WTC11 (cell line): ENCODE measurements around the gene PI4K2B. TPM values are rescaled to one million over a fixed set of nuclear protein-coding genes. Genes with fewer than 3 reads are reported as not detected.

Experiments used
- ATF1 ChIP-seq: sonication (generic); formaldehyde crosslinking; IDR thresholded peaks from 2 replicates; pipeline ENCODE4 v1.8.1; 2023; ENCODE audit warnings: mild to moderate bottlenecking, moderate library complexity, missing genetic modification reagents
- CREM ChIP-seq: sonication (generic); formaldehyde crosslinking; IDR thresholded peaks from 2 replicates; pipeline ENCODE4 v1.8.1; 2022; ENCODE audit warnings: mild to moderate bottlenecking, missing genetic modification reagents, moderate library complexity
- ESRRA ChIP-seq: sonication (generic); formaldehyde crosslinking; IDR thresholded peaks from 2 replicates; pipeline ENCODE4 v1.8.1; 2022; ENCODE audit warnings: mild to moderate bottlenecking, missing genetic modification reagents, borderline replicate concordance
- ETV6 ChIP-seq: sonication (generic); formaldehyde crosslinking; IDR thresholded peaks from 2 replicates; pipeline ENCODE4 v1.8.1; 2022; ENCODE audit warnings: mild to moderate bottlenecking, missing genetic modification reagents
- FOXP1 ChIP-seq: sonication (generic); formaldehyde crosslinking; IDR thresholded peaks from 2 replicates; pipeline ENCODE4 v1.8.0; 2022; ENCODE audit warnings: missing genetic modification reagents, mild to moderate bottlenecking, moderate library complexity, borderline replicate concordance
- GABPB1 ChIP-seq: sonication (generic); formaldehyde crosslinking; IDR thresholded peaks from 2 replicates; pipeline ENCODE4 v1.8.1; 2023; ENCODE audit warnings: mild to moderate bottlenecking, missing genetic modification reagents
- GRHL2 ChIP-seq: fragments of 250-450 bp; sonication (Bioruptor Pico); IDR thresholded peaks from 2 replicates; pipeline ENCODE4 v1.8.0; 2022; ENCODE audit warnings: mild to moderate bottlenecking, moderate library complexity; ENCODE audit not compliant: insufficient replicate concordance, severe bottlenecking
- HMGA2 ChIP-seq: fragments of 250-450 bp; sonication (Bioruptor Pico); IDR thresholded peaks from 2 replicates; pipeline ENCODE4 v1.4.0; 2021; ENCODE audit warnings: mild to moderate bottlenecking, moderate library complexity
- JAZF1 ChIP-seq: fragments of 250-450 bp; sonication (Bioruptor Pico); IDR thresholded peaks from 2 replicates; pipeline ENCODE4 v1.9.0; 2021; ENCODE audit warnings: moderate library complexity, mild to moderate bottlenecking, inconsistent platforms
- MXD4 ChIP-seq: fragments of 250-450 bp; sonication (Bioruptor Pico); IDR thresholded peaks from 2 replicates; pipeline ENCODE4 v1.8.0; 2021; ENCODE audit warnings: mild to moderate bottlenecking, moderate library complexity, borderline replicate concordance
- NFATC4 ChIP-seq: fragments of 250-450 bp; sonication (Bioruptor Pico); IDR thresholded peaks from 2 replicates; pipeline ENCODE4 v1.9.0; 2021; ENCODE audit warnings: mild to moderate bottlenecking
- NFE2L1 ChIP-seq: sonication (generic); formaldehyde crosslinking; IDR thresholded peaks from 2 replicates; pipeline ENCODE4 v1.8.1; 2023; ENCODE audit warnings: missing genetic modification reagents
- RORB ChIP-seq: fragments of 250-450 bp; sonication (Bioruptor Pico); IDR thresholded peaks from 2 replicates; pipeline ENCODE4 v1.9.0; 2021; ENCODE audit warnings: mild to moderate bottlenecking
- SMAD4 ChIP-seq: sonication (generic); formaldehyde crosslinking; IDR thresholded peaks from 2 replicates; pipeline ENCODE4 v1.8.0; 2022; ENCODE audit warnings: mild to moderate bottlenecking, missing genetic modification reagents
- TP53 ChIP-seq: sonication (generic); formaldehyde crosslinking; IDR thresholded peaks from 2 replicates; pipeline ENCODE4 v1.8.1; 2023; ENCODE audit warnings: mild to moderate bottlenecking, missing genetic modification reagents
- ZNF121 ChIP-seq: sonication (generic); formaldehyde crosslinking; IDR thresholded peaks from 2 replicates; pipeline ENCODE4 v1.8.0; 2023; ENCODE audit warnings: missing genetic modification reagents
- ZNF317 ChIP-seq: sonication (generic); formaldehyde crosslinking; IDR thresholded peaks from 2 replicates; pipeline ENCODE4 v1.8.1; 2023; ENCODE audit warnings: low read depth, mild to moderate bottlenecking, moderate library complexity, missing genetic modification reagents, borderline replicate concordance
- ZNF396 ChIP-seq: fragments of 250-450 bp; sonication (Bioruptor Pico); IDR thresholded peaks from 2 replicates; pipeline ENCODE4 v1.8.0; 2021; ENCODE audit warnings: mild to moderate bottlenecking, moderate library complexity, borderline replicate concordance
- total RNA-seq: library from RNA; stranded (reverse); gene quantifications from 3 replicates; pipeline ENCODE4 v1.2.3, GENCODE V29; 2021
- TF ChIP-seq, protein P1 (sequence below): sonication (generic); formaldehyde crosslinking; IDR thresholded peaks from 2 replicates; pipeline ENCODE4 v1.8.1; 2022; ENCODE audit warnings: low read depth, mild to moderate bottlenecking, moderate library complexity, missing genetic modification reagents, borderline replicate concordance
- TF ChIP-seq, protein P2 (sequence below): sonication (generic); formaldehyde crosslinking; IDR thresholded peaks from 2 replicates; pipeline ENCODE4 v1.8.0; 2022; ENCODE audit warnings: mild to moderate bottlenecking, missing genetic modification reagents
- TF ChIP-seq, protein P3 (sequence below): fragments of 250-450 bp; sonication (Bioruptor Pico); IDR thresholded peaks from 2 replicates; pipeline ENCODE4 v2.1.2; 2022; ENCODE audit warnings: mild to moderate bottlenecking, moderate library complexity
- TF ChIP-seq, protein P4 (sequence below): sonication (generic); formaldehyde crosslinking; IDR thresholded peaks from 2 replicates; pipeline ENCODE4 v1.8.1; 2023; ENCODE audit warnings: mild to moderate bottlenecking, missing genetic modification reagents
- TF ChIP-seq, protein P5 (sequence below): sonication (generic); formaldehyde crosslinking; IDR thresholded peaks from 2 replicates; pipeline ENCODE4 v1.8.1; 2023; ENCODE audit warnings: mild to moderate bottlenecking, missing genetic modification reagents, borderline replicate concordance
- TF ChIP-seq, protein P6 (sequence below): sonication (generic); formaldehyde crosslinking; IDR thresholded peaks from 2 replicates; pipeline ENCODE4 v1.8.0; 2023; ENCODE audit warnings: missing genetic modification reagents
- TF ChIP-seq, protein P7 (sequence below): fragments of 250-450 bp; sonication (Bioruptor Pico); IDR thresholded peaks from 2 replicates; pipeline ENCODE4 v1.9.0; 2021; ENCODE audit warnings: moderate library complexity, mild to moderate bottlenecking, inconsistent platforms, borderline replicate concordance
- TF ChIP-seq, protein P8 (sequence below): sonication (generic); formaldehyde crosslinking; IDR thresholded peaks from 2 replicates; pipeline ENCODE4 v1.8.0; 2022; ENCODE audit warnings: mild to moderate bottlenecking, missing genetic modification reagents

PI4K2B gene
- total RNA-seq, 1 experiment from 2014 or later = 15.1 TPM

DNA sequence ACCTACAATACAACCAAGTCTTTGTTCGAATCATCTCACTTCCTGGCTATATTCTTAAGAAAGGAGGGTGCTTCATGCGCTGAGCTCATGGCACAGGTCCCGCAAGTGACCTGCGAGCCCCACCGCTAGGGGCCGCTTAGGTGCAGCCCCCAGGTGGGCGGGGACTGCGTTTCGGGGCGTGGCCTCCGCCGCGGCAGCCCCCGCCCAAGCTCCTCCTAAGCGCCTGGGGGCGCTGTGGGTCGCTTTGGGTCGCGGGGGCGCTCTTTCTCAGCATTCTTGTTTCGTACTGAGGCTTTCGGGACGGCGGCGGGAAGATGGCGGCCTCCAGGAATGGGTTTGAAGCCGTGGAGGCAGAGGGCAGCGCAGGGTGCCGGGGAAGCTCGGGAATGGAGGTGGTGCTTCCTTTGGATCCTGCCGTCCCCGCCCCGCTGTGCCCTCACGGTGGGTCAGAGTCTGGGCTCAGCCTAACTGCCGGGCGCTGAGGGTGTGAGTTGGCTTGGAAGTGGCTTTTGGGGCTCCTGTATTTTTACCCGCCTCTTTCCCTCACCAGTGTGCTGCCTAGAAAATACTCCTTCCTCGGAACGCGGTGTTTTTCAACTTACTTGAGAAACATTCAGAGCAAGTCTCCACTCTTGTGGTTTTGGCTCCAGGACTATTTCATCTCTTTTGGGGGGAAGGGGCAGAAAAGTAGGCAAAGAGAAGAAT lies 78.8 kb downstream of the PI4K2B start, which contains the start of gene ZCCHC4 (continued):
- no peak for TF ChIP-seq HMGA2 (CRISPR knock-in tag)
- TF ChIP-seq MXD4 (CRISPR knock-in tag) = peak; percentile 72; the same call in 1 of the 2 replicates
- TF ChIP-seq, protein P1, sequence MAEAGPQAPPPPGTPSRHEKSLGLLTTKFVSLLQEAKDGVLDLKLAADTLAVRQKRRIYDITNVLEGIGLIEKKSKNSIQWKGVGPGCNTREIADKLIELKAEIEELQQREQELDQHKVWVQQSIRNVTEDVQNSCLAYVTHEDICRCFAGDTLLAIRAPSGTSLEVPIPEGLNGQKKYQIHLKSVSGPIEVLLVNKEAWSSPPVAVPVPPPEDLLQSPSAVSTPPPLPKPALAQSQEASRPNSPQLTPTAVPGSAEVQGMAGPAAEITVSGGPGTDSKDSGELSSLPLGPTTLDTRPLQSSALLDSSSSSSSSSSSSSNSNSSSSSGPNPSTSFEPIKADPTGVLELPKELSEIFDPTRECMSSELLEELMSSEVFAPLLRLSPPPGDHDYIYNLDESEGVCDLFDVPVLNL (CRISPR knock-in tag) = no peak
- TF ChIP-seq ESRRA (CRISPR knock-in tag) = no peak
- TF ChIP-seq, protein P2, sequence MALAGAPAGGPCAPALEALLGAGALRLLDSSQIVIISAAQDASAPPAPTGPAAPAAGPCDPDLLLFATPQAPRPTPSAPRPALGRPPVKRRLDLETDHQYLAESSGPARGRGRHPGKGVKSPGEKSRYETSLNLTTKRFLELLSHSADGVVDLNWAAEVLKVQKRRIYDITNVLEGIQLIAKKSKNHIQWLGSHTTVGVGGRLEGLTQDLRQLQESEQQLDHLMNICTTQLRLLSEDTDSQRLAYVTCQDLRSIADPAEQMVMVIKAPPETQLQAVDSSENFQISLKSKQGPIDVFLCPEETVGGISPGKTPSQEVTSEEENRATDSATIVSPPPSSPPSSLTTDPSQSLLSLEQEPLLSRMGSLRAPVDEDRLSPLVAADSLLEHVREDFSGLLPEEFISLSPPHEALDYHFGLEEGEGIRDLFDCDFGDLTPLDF = peak; percentile 66; the same call in 1 of the 2 replicates
- no peak for TF ChIP-seq GRHL2 (CRISPR knock-in tag)
- no peak for TF ChIP-seq ZNF317 (CRISPR knock-in tag)
- TF ChIP-seq, protein P3, sequence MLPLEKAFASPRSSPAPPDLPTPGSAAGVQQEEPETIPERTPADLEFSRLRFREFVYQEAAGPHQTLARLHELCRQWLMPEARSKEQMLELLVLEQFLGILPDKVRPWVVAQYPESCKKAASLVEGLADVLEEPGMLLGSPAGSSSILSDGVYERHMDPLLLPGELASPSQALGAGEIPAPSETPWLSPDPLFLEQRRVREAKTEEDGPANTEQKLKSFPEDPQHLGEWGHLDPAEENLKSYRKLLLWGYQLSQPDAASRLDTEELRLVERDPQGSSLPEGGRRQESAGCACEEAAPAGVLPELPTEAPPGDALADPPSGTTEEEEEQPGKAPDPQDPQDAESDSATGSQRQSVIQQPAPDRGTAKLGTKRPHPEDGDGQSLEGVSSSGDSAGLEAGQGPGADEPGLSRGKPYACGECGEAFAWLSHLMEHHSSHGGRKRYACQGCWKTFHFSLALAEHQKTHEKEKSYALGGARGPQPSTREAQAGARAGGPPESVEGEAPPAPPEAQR (CRISPR knock-in tag) = no peak
- TF ChIP-seq, protein P4, sequence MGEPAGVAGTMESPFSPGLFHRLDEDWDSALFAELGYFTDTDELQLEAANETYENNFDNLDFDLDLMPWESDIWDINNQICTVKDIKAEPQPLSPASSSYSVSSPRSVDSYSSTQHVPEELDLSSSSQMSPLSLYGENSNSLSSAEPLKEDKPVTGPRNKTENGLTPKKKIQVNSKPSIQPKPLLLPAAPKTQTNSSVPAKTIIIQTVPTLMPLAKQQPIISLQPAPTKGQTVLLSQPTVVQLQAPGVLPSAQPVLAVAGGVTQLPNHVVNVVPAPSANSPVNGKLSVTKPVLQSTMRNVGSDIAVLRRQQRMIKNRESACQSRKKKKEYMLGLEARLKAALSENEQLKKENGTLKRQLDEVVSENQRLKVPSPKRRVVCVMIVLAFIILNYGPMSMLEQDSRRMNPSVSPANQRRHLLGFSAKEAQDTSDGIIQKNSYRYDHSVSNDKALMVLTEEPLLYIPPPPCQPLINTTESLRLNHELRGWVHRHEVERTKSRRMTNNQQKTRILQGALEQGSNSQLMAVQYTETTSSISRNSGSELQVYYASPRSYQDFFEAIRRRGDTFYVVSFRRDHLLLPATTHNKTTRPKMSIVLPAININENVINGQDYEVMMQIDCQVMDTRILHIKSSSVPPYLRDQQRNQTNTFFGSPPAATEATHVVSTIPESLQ (CRISPR knock-in tag) = no peak
- no peak for TF ChIP-seq TP53 (CRISPR knock-in tag)
- TF ChIP-seq, protein P5, sequence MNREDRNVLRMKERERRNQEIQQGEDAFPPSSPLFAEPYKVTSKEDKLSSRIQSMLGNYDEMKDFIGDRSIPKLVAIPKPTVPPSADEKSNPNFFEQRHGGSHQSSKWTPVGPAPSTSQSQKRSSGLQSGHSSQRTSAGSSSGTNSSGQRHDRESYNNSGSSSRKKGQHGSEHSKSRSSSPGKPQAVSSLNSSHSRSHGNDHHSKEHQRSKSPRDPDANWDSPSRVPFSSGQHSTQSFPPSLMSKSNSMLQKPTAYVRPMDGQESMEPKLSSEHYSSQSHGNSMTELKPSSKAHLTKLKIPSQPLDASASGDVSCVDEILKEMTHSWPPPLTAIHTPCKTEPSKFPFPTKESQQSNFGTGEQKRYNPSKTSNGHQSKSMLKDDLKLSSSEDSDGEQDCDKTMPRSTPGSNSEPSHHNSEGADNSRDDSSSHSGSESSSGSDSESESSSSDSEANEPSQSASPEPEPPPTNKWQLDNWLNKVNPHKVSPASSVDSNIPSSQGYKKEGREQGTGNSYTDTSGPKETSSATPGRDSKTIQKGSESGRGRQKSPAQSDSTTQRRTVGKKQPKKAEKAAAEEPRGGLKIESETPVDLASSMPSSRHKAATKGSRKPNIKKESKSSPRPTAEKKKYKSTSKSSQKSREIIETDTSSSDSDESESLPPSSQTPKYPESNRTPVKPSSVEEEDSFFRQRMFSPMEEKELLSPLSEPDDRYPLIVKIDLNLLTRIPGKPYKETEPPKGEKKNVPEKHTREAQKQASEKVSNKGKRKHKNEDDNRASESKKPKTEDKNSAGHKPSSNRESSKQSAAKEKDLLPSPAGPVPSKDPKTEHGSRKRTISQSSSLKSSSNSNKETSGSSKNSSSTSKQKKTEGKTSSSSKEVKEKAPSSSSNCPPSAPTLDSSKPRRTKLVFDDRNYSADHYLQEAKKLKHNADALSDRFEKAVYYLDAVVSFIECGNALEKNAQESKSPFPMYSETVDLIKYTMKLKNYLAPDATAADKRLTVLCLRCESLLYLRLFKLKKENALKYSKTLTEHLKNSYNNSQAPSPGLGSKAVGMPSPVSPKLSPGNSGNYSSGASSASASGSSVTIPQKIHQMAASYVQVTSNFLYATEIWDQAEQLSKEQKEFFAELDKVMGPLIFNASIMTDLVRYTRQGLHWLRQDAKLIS (CRISPR knock-in tag) = no peak
- no peak for TF ChIP-seq NFATC4 (CRISPR knock-in tag)
- peak; percentile 70; the same call in 1 of the 2 replicates for TF ChIP-seq CREM
- TF ChIP-seq ATF1 (CRISPR knock-in tag) = no peak
- TF ChIP-seq, protein P6, sequence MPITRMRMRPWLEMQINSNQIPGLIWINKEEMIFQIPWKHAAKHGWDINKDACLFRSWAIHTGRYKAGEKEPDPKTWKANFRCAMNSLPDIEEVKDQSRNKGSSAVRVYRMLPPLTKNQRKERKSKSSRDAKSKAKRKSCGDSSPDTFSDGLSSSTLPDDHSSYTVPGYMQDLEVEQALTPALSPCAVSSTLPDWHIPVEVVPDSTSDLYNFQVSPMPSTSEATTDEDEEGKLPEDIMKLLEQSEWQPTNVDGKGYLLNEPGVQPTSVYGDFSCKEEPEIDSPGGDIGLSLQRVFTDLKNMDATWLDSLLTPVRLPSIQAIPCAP (CRISPR knock-in tag) = no peak
- TF ChIP-seq RORB (CRISPR knock-in tag) = no peak
- peak; percentile 62; the same call in 1 of the 2 replicates for TF ChIP-seq ZNF396 (CRISPR knock-in tag)
- TF ChIP-seq GABPB1 = peak; percentile 81
- no peak for TF ChIP-seq ZNF121 (CRISPR knock-in tag)
- TF ChIP-seq, protein P7, sequence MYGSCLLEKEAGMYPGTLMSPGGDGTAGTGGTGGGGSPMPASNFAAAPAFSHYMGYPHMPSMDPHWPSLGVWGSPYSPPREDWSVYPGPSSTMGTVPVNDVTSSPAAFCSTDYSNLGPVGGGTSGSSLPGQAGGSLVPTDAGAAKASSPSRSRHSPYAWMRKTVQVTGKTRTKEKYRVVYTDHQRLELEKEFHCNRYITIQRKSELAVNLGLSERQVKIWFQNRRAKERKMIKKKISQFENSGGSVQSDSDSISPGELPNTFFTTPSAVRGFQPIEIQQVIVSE (CRISPR knock-in tag) = no peak
- TF ChIP-seq NFE2L1 (CRISPR knock-in tag) = no peak
- TF ChIP-seq, protein P8, sequence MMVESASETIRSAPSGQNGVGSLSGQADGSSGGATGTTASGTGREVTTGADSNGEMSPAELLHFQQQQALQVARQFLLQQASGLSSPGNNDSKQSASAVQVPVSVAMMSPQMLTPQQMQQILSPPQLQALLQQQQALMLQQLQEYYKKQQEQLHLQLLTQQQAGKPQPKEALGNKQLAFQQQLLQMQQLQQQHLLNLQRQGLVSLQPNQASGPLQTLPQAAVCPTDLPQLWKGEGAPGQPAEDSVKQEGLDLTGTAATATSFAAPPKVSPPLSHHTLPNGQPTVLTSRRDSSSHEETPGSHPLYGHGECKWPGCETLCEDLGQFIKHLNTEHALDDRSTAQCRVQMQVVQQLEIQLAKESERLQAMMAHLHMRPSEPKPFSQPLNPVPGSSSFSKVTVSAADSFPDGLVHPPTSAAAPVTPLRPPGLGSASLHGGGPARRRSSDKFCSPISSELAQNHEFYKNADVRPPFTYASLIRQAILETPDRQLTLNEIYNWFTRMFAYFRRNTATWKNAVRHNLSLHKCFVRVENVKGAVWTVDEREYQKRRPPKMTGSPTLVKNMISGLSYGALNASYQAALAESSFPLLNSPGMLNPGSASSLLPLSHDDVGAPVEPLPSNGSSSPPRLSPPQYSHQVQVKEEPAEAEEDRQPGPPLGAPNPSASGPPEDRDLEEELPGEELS = peak; percentile 92; the same call in 1 of the 2 replicates
- TF ChIP-seq SMAD4 (CRISPR knock-in tag) = no peak
- TF ChIP-seq JAZF1 (CRISPR knock-in tag) = no peak
- TF ChIP-seq FOXP1 (CRISPR knock-in tag) = peak; percentile 46; the same call in 1 of the 2 replicates
- peak; percentile 87; the same call in 1 of the 2 replicates for TF ChIP-seq ETV6
